ENCODE data around the gene FZD1. TPM values are rescaled to one million over a fixed set of nuclear protein-coding genes. Genes with fewer than 3 reads are reported as not detected.

The FZD1 gene
- total RNA-seq, 1 donor from 2014 or later = 5.4 TPM

- Mint-ChIP-seq H3K9me3 (ENCODE audit: unreplicated experiment) (no peaks in the 10 kb centered on the region), H3K27me3 (ENCODE audit: low read depth, unreplicated experiment) (no peaks in the 10 kb centered on the region), H3K36me3 (ENCODE audit: low read depth, unreplicated experiment) (no peaks in the 10 kb centered on the region), H3K27ac (ENCODE audit: unreplicated experiment) (no peak overlapping the region), H3K4me3 (ENCODE audit: unreplicated experiment) (no peak overlapping the region), H3K4me1 (ENCODE audit: low read depth, unreplicated experiment) (peaks cover 3% of the 10 kb centered on the region)
- TF ChIP-seq CTCF (IDR thresholded peaks at IDR 0.05; ENCODE audit: insufficient read depth, low read depth, low read length) (no peak), EZH2 (IDR thresholded peaks at IDR 0.05; ENCODE audit: insufficient read depth, low read length) (no peak)
- H3K4me3 ChIP-seq (ENCODE audit: insufficient read depth, low read depth, low read length) = no peak overlapping the region
- H3K27ac ChIP-seq (ENCODE audit: low read depth, low read length) = no peak overlapping the region
- no peaks in the 10 kb centered on the region for H4K20me1 ChIP-seq (ENCODE audit: insufficient read depth, low read length)
- H3K27me3 ChIP-seq (ENCODE audit: insufficient read depth, low read length) = no peaks in the 10 kb centered on the region
- no peak overlapping the region for H2AFZ ChIP-seq (ENCODE audit: low read depth, low read length)
- H3K4me1 ChIP-seq (ENCODE audit: insufficient read depth, low read length) = no peaks in the 10 kb centered on the region
- no peaks in the 10 kb centered on the region for H3K9me3 ChIP-seq (ENCODE audit: insufficient read depth, low read depth, low read length)
- H3K4me2 ChIP-seq (ENCODE audit: low read length) = no peak overlapping the region
- no peak for DNase-seq (ENCODE audit: low read depth)
- no peaks in the 10 kb centered on the region for H3K79me2 ChIP-seq (ENCODE audit: insufficient read depth, low read length)
- H3K36me3 ChIP-seq (ENCODE audit: insufficient read depth, low read length) = no peaks in the 10 kb centered on the region
- no peak overlapping the region for H3K9ac ChIP-seq (ENCODE audit: low read length)
- FAIRE-seq = no peak
These were observed 52.2 kb downstream of the FZD1 start for GRCh38 chr7:91316426-91316825.

GRCh38 chr7:91319351-91319750 lies 55.1 kb downstream of the FZD1 start:
- H3K27ac Mint-ChIP-seq (ENCODE audit: unreplicated experiment) = no peak overlapping the region

More at GRCh38 chr7:91319351-91319750, 55.1 kb downstream of the FZD1 start:
- no peaks in the 10 kb centered on the region for H3K27me3 ChIP-seq (ENCODE audit: insufficient read depth, low read length)
- Mint-ChIP-seq H3K9me3 (ENCODE audit: unreplicated experiment) (no peaks in the 10 kb centered on the region), H3K36me3 (ENCODE audit: low read depth, unreplicated experiment) (no peaks in the 10 kb centered on the region), H3K4me3 (ENCODE audit: unreplicated experiment) (no peak overlapping the region), H3K27me3 (ENCODE audit: low read depth, unreplicated experiment) (no peaks in the 10 kb centered on the region), H3K4me1 (ENCODE audit: low read depth, unreplicated experiment) (no peaks in the 10 kb centered on the region)
- H3K9ac ChIP-seq (ENCODE audit: low read length) = no peak overlapping the region
- H3K4me2 ChIP-seq (ENCODE audit: low read length) = no peak overlapping the region
- no peak overlapping the region for H3K4me3 ChIP-seq (ENCODE audit: insufficient read depth, low read depth, low read length)
- no peaks in the 10 kb centered on the region for H3K9me3 ChIP-seq (ENCODE audit: insufficient read depth, low read depth, low read length)
- no peaks in the 10 kb centered on the region for H4K20me1 ChIP-seq (ENCODE audit: insufficient read depth, low read length)
- no peak overlapping the region for H2AFZ ChIP-seq (ENCODE audit: low read depth, low read length)
- H3K36me3 ChIP-seq (ENCODE audit: insufficient read depth, low read length) = no peaks in the 10 kb centered on the region
- H3K4me1 ChIP-seq (ENCODE audit: insufficient read depth, low read length) = no peaks in the 10 kb centered on the region
- no peak overlapping the region for H3K27ac ChIP-seq (ENCODE audit: low read depth, low read length)
- H3K79me2 ChIP-seq (ENCODE audit: insufficient read depth, low read length) = no peaks in the 10 kb centered on the region
- FAIRE-seq = no peak
- TF ChIP-seq EZH2 (IDR thresholded peaks at IDR 0.05; ENCODE audit: insufficient read depth, low read length) (no peak), CTCF (IDR thresholded peaks at IDR 0.05; ENCODE audit: insufficient read depth, low read depth, low read length) (no peak)
- DNase-seq (ENCODE audit: low read depth) = no peak

All from astrocyte (in vitro differentiated cells and primary cell).